ENCODE results near the gene OR51F2. TPM values are rescaled to one million over a fixed set of nuclear protein-coding genes. Genes with fewer than 3 reads are reported as not detected.
"Not testable (repeated sequence)": the region's sequence is repeated elsewhere in the genome, so short reads cannot be mapped to it uniquely, and the experiment has no call there.

Gene OR51F2
- total RNA-seq, 2 experiments from 2014 or later: not detected

GRCh38 chr11:4798427-4799183 lies 22.5 kb upstream of the OR51F2 start:
- DNase-seq (ENCODE audit: low spot score): no peak
- no TSS peak for BruUV-seq (replicated peaks)
- Histone ChIP-seq H3K27ac (ENCODE audit: low read depth, low read length, poor library complexity, severe bottlenecking) (no peak overlapping the region), H3K79me2 (ENCODE audit: insufficient read depth, low read depth, low read length) (no peaks in the 10 kb centered on the region), H2AFZ (ENCODE audit: low read length) (no peak overlapping the region), H3K4me3 (ENCODE audit: low read depth, low read length, poor library complexity, severe bottlenecking) (no peak overlapping the region), H3K9me2 (ENCODE audit: insufficient read depth, low read length) (no peaks in the 10 kb centered on the region), H3K4me2 (ENCODE audit: low read length) (no peak overlapping the region), H3K4me1 (ENCODE audit: insufficient read depth, low read length, poor library complexity, severe bottlenecking) (no peaks in the 10 kb centered on the region), H3K36me3 (ENCODE audit: insufficient read depth, low read length) (no peaks in the 10 kb centered on the region), H3K9me3 (ENCODE audit: low read length) (no peaks in the 10 kb centered on the region), H4K20me1 (ENCODE audit: insufficient read depth, low read length) (no peaks in the 10 kb centered on the region)
- ChIA-PET POLR2A (no interaction called here), CTCF (ENCODE audit: unreplicated experiment) (no interaction called here)
- TF ChIP-seq, protein P1, sequence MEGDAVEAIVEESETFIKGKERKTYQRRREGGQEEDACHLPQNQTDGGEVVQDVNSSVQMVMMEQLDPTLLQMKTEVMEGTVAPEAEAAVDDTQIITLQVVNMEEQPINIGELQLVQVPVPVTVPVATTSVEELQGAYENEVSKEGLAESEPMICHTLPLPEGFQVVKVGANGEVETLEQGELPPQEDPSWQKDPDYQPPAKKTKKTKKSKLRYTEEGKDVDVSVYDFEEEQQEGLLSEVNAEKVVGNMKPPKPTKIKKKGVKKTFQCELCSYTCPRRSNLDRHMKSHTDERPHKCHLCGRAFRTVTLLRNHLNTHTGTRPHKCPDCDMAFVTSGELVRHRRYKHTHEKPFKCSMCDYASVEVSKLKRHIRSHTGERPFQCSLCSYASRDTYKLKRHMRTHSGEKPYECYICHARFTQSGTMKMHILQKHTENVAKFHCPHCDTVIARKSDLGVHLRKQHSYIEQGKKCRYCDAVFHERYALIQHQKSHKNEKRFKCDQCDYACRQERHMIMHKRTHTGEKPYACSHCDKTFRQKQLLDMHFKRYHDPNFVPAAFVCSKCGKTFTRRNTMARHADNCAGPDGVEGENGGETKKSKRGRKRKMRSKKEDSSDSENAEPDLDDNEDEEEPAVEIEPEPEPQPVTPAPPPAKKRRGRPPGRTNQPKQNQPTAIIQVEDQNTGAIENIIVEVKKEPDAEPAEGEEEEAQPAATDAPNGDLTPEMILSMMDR (conservative IDR thresholded peaks at IDR 0.05; ENCODE audit: low read length): no peak
- intact Hi-C loops (cut with micrococcal nuclease; ENCODE audit: unreplicated experiment): no loop called here

- H3K27ac ChIP-seq (ENCODE audit: low read depth, low read length, poor library complexity, severe bottlenecking); H3K9me2 ChIP-seq (ENCODE audit: insufficient read depth, low read length); H2AFZ ChIP-seq (ENCODE audit: low read length); H3K79me2 ChIP-seq (ENCODE audit: insufficient read depth, low read depth, low read length); CTCF ChIA-PET (ENCODE audit: unreplicated experiment); H4K20me1 ChIP-seq (ENCODE audit: insufficient read depth, low read length); intact Hi-C loops (cut with micrococcal nuclease; ENCODE audit: unreplicated experiment); H3K9me3 ChIP-seq (ENCODE audit: low read length); H3K4me2 ChIP-seq (ENCODE audit: low read length); H3K36me3 ChIP-seq (ENCODE audit: insufficient read depth, low read length); BruUV-seq (replicated peaks); DNase-seq (ENCODE audit: low spot score); H3K4me1 ChIP-seq (ENCODE audit: insufficient read depth, low read length, poor library complexity, severe bottlenecking); H3K4me3 ChIP-seq (ENCODE audit: low read depth, low read length, poor library complexity, severe bottlenecking): not testable (repeated sequence)
- POLR2A ChIA-PET: interaction anchor here (0.8 kb wide), 1 partner anchor 29 kb away, joined by 3 read pairs; no protein-coding TSS in a partner anchor
Measured at GRCh38 chr11:4801316-4801715, 19.8 kb upstream of the OR51F2 start.

GRCh38 chr11:4804280-4804679 lies 16.8 kb upstream of the OR51F2 start, which contains the start of gene OR52R1:
OR52R1 (minus strand) TSS chr11:4804380; CDS start chr11:4804380, 0 bp downstream.
- intact Hi-C loops (cut with micrococcal nuclease; ENCODE audit: unreplicated experiment): no loop called here
- Histone ChIP-seq H3K9me2 (ENCODE audit: insufficient read depth, low read length) (no peaks in the 10 kb centered on the region), H3K4me1 (ENCODE audit: insufficient read depth, low read length, poor library complexity, severe bottlenecking) (no peaks in the 10 kb centered on the region), H4K20me1 (ENCODE audit: insufficient read depth, low read length) (no peaks in the 10 kb centered on the region), H3K9me3 (ENCODE audit: low read length) (no peaks in the 10 kb centered on the region), H3K79me2 (ENCODE audit: insufficient read depth, low read depth, low read length) (no peaks in the 10 kb centered on the region), H3K4me3 (ENCODE audit: low read depth, low read length, poor library complexity, severe bottlenecking) (no peak within 1 kb of the TSS), H2AFZ (ENCODE audit: low read length) (no peak within 1 kb of the TSS), H3K4me2 (ENCODE audit: low read length) (no peak within 1 kb of the TSS), H3K36me3 (ENCODE audit: insufficient read depth, low read length) (no peaks in the 10 kb centered on the region), H3K27ac (ENCODE audit: low read depth, low read length, poor library complexity, severe bottlenecking) (no peak within 1 kb of the TSS)
- ChIA-PET POLR2A (interaction anchor here (0.7 kb wide), 1 partner anchor 62 kb away, joined by 4 read pairs; no protein-coding TSS in a partner anchor), CTCF (ENCODE audit: unreplicated experiment) (no interaction called here)
- no TSS peak for BruUV-seq (replicated peaks)
- no peak for TF ChIP-seq EZH2phosphoT487 (IDR thresholded peaks at IDR 0.05; ENCODE audit: borderline replicate concordance, low read depth, low read length)
- TF ChIP-seq, protein P1 (conservative IDR thresholded peaks at IDR 0.05; ENCODE audit: low read length): no peak
- DNase-seq (ENCODE audit: low spot score): no peak

Measured in OCI-LY7 (cell line).